Thyroid gland (tissue), 4 donors: Measurements from ENCODE around the gene ENAH. TPM values are rescaled to one million over a fixed set of nuclear protein-coding genes. Genes with fewer than 3 reads are reported as not detected.
A peak's percentile ranks its signal among the peaks of the same experiment; 100 is the strongest.
"Not testable (repeated sequence)": the region's sequence is repeated elsewhere in the genome, so short reads cannot be mapped to it uniquely, and the experiment has no call there.

Source experiments
- DNase-seq, 2 donors: peaks; one replicate each; pipeline ENCODE4 v3.0.0-alpha.2; 2019
- H3K27ac ChIP-seq, 3 donors: fragments of 200-600 bp; sonication (generic); 1 replicate in 2 of 3; 2 replicates in 1 of 3; pipeline ENCODE4 v1.5.1; 2016 to 2019; ENCODE audit warnings: mild to moderate bottlenecking in 1 of 3, moderate library complexity in 1 of 3
- H3K27me3 ChIP-seq: fragments of 200-600 bp; sonication (generic); one replicate; pipeline ENCODE4 v1.5.1; 2019
- H3K36me3 ChIP-seq, 2 donors: fragments of 200-600 bp; sonication (generic); one replicate each; pipeline ENCODE4 v1.5.1; 2016 to 2019
- H3K4me1 ChIP-seq, 2 donors: fragments of 200-600 bp; sonication (generic); one replicate each; pipeline ENCODE4 v1.5.1; 2017 to 2019
- H3K4me3 ChIP-seq, 3 donors: fragments of 200-600 bp; sonication (generic); replicated peaks in 1 of 3; 1 replicate in 2 of 3; 2 replicates in 1 of 3; pipeline ENCODE4 v1.5.1; 2016; ENCODE audit warnings: mild to moderate bottlenecking in 1 of 3
- H3K9me3 ChIP-seq: fragments of 200-600 bp; sonication (generic); one replicate; pipeline ENCODE4 v1.5.1; 2017
- CTCF ChIP-seq, 6 experiments: fragments of 200-600 bp in 3 of 6; fragments of 450-650 bp in 3 of 6; sonication (generic) in 3 of 6; IDR thresholded peaks; one replicate each; pipeline ENCODE4 v1.5.1; 2016 to 2019; ENCODE audit warnings: antibody characterized with exemption in 6 of 6, mild to moderate bottlenecking in 2 of 6, inconsistent platforms in 1 of 6, moderate library complexity in 1 of 6
- POLR2A ChIP-seq, 2 donors: fragments of 450-650 bp; IDR thresholded peaks; one replicate each; pipeline ENCODE4 v1.6.1; 2017; ENCODE audit warnings: antibody characterized with exemption in 2 of 2, mild to moderate bottlenecking in 2 of 2, moderate library complexity in 1 of 2
- WGBS, 2 donors: methylation state at CpG; one replicate each; pipeline ENCODE4 v1.1.5; 2017; 5-methylcytosine and 5-hydroxymethylcytosine counted together
- intact Hi-C: fragments of 100-400 bp; cut with DNase I; formaldehyde crosslinking; loops from one replicate; pipeline ENCODE4 v1.15.1; 2023
- total RNA-seq, 4 donors: library from RNA; depleted of rRNA; stranded (reverse); fragments of >200 nt; gene quantifications; one replicate each; pipeline ENCODE4 v1.2.3, GENCODE V29; 2016

Gene ENAH
- total RNA-seq, 4 donors from 2014 or later, result 24.5 to 31.4 (median 28.5) TPM

- no peak for TF ChIP-seq CTCF (IDR thresholded peaks at IDR 0.05)
- TF ChIP-seq POLR2A (IDR thresholded peaks at IDR 0.05), result no peak
- 84 to 92% methylated on average over 4 of the region's 4 CpGs for WGBS, 2 donors
- H3K4me1 ChIP-seq, result peaks cover 7 to 9% of the 10 kb centered on the region in 2 donors
- no peaks in the 10 kb centered on the region for H3K9me3 ChIP-seq
- H3K36me3 ChIP-seq, result no peaks in the 10 kb centered on the region
- intact Hi-C loops, result no loop called here
- no peaks in the 10 kb centered on the region for H3K27me3 ChIP-seq
- no peak overlapping the region for H3K4me3 ChIP-seq
- DNase-seq, result no peak
- H3K27ac ChIP-seq, result no peak overlapping the region
Measured at GRCh38 chr1:225511828-225512381, 141.0 kb downstream of the ENAH start.

- H3K27me3 ChIP-seq, H3K9me3 ChIP-seq, H3K36me3 ChIP-seq, H3K4me1 ChIP-seq, H3K4me3 ChIP-seq, intact Hi-C loops, DNase-seq, H3K27ac ChIP-seq: not testable (repeated sequence)
- 96 to 98% methylated on average over 2 of the region's 2 CpGs for WGBS, 2 donors
Measured at GRCh38 chr1:225510740-225511139, 142.2 kb downstream of the ENAH start.

- H3K4me1 ChIP-seq, result peaks cover 7 to 9% of the 10 kb centered on the region in 2 donors
- intact Hi-C loops, result no loop called here
Measured at GRCh38 chr1:225509770-225510169, 143.2 kb downstream of the ENAH start.

GRCh38 chr1:225509376-225509707 lies 143.6 kb downstream of the ENAH start:
- H3K9me3 ChIP-seq, result no peaks in the 10 kb centered on the region
- no peak overlapping the region for H3K4me3 ChIP-seq
- H3K4me1 ChIP-seq, result peaks cover 7 to 9% of the 10 kb centered on the region in 2 donors
- H3K27ac ChIP-seq, result peak overlapping the region in 2 of 3 donors; percentile 59 to 68
- no peak for DNase-seq
- H3K27me3 ChIP-seq, result no peaks in the 10 kb centered on the region
- intact Hi-C loops, result no loop called here
- TF ChIP-seq POLR2A (IDR thresholded peaks at IDR 0.05), result no peak
- no peak for TF ChIP-seq CTCF (IDR thresholded peaks at IDR 0.05)
- no peaks in the 10 kb centered on the region for H3K36me3 ChIP-seq
- WGBS, 2 donors, result 91 to 100% methylated on average over 2 of the region's 2 CpGs

More at GRCh38 chr1:225509770-225510169, 143.2 kb downstream of the ENAH start:
- H3K27me3 ChIP-seq, result no peaks in the 10 kb centered on the region
- no peaks in the 10 kb centered on the region for H3K9me3 ChIP-seq
- TF ChIP-seq POLR2A (IDR thresholded peaks at IDR 0.05), result no peak
- TF ChIP-seq CTCF (IDR thresholded peaks at IDR 0.05), result no peak
- no peaks in the 10 kb centered on the region for H3K36me3 ChIP-seq
- WGBS, 2 donors, result 91 to 94% methylated on average over 3 of the region's 3 CpGs
- H3K4me3 ChIP-seq, result no peak overlapping the region
- no peak for DNase-seq
- H3K27ac ChIP-seq, result no peak overlapping the region

GRCh38 chr1:225508538-225509375 lies 144.2 kb downstream of the ENAH start:
- 75 to 78% methylated on average over 11 of the region's 12 CpGs for WGBS, 2 donors
- peak overlapping the region; percentile 6 to 68 (median 59) for H3K27ac ChIP-seq
- H3K36me3 ChIP-seq, result no peaks in the 10 kb centered on the region
- no peak overlapping the region for H3K4me3 ChIP-seq
- no peaks in the 10 kb centered on the region for H3K27me3 ChIP-seq
- intact Hi-C loops, result no loop called here
- peak; percentile 14 to 48 for DNase-seq
- no peaks in the 10 kb centered on the region for H3K9me3 ChIP-seq
- TF ChIP-seq CTCF (IDR thresholded peaks at IDR 0.05) (no peak), POLR2A (IDR thresholded peaks at IDR 0.05) (no peak)
- peaks cover 7 to 9% of the 10 kb centered on the region in 2 donors for H3K4me1 ChIP-seq
